Spleen (tissue), 11 donors: ENCODE data around the gene CLCNKB. TPM values are rescaled to one million over a fixed set of nuclear protein-coding genes. Genes with fewer than 3 reads are reported as not detected.

ENCODE experiments used
- DNase-seq: peaks from one replicate; pipeline ENCODE4 v3.0.0-alpha.2; 2020
- H3K27ac ChIP-seq, 8 donors: fragments of 200-600 bp; sonication (generic) in 7 of 8; 1 replicate in 4 of 8; 2 replicates in 4 of 8; pipeline versions ENCODE4 v1.5.0 to v1.8.0; 2016 to 2021; ENCODE audit warnings: inconsistent platforms in 4 of 8, mild to moderate bottlenecking in 4 of 8, moderate library complexity in 1 of 8
- H3K27me3 ChIP-seq, 7 donors: fragments of 200-600 bp; sonication (generic) in 6 of 7; replicated peaks in 1 of 7; 1 replicate in 4 of 7; 2 replicates in 3 of 7; pipeline versions ENCODE4 v1.5.0 to v1.8.0; 2016 to 2021; ENCODE audit warnings: inconsistent platforms in 3 of 7, mild to moderate bottlenecking in 1 of 7
- H3K36me3 ChIP-seq, 6 donors: fragments of 200-600 bp; sonication (generic) in 5 of 6; 1 replicate in 4 of 6; 2 replicates in 2 of 6; pipeline versions ENCODE4 v1.5.0 to v1.8.0; 2016 to 2021; ENCODE audit warnings: inconsistent platforms in 2 of 6
- H3K4me1 ChIP-seq, 6 donors: fragments of 200-600 bp; sonication (generic) in 5 of 6; 1 replicate in 3 of 6; 2 replicates in 3 of 6; pipeline versions ENCODE4 v1.5.0 to v1.8.0; 2016 to 2021; ENCODE audit warnings: inconsistent platforms in 3 of 6
- H3K4me3 ChIP-seq, 8 donors: fragments of 200-600 bp; sonication (generic) in 7 of 8; 1 replicate in 4 of 8; 2 replicates in 4 of 8; pipeline versions ENCODE4 v1.5.0 to v1.8.0; 2016 to 2021; ENCODE audit warnings: inconsistent platforms in 4 of 8, mild to moderate bottlenecking in 4 of 8, moderate library complexity in 2 of 8
- H3K9me3 ChIP-seq, 8 donors: fragments of 200-600 bp; sonication (generic) in 7 of 8; 1 replicate in 4 of 8; 2 replicates in 4 of 8; pipeline versions ENCODE4 v1.5.0 to v1.8.0; 2016 to 2021; ENCODE audit warnings: inconsistent platforms in 4 of 8
- POLR2A ChIP-seq, 3 donors: fragments of 450-650 bp; IDR thresholded peaks; one replicate each; pipeline ENCODE4 v1.5.1; 2017; ENCODE audit warnings: antibody characterized with exemption in 3 of 3, mild to moderate bottlenecking in 1 of 3
- POLR2AphosphoS5 ChIP-seq, 3 donors: sonication (generic); formaldehyde crosslinking; IDR thresholded peaks; one replicate each; pipeline ENCODE4 v1.5.1; 2017; ENCODE audit warnings: antibody characterized with exemption in 3 of 3
- WGBS, 5 donors: extraction: QIAGEN DNeasy Blood & Tissue Kit in 3 of 5; methylation state at CpG; one replicate each; pipeline versions ENCODE4 v1.1.5 to v1.1.7; 2013 to 2018; 5-methylcytosine and 5-hydroxymethylcytosine counted together
- intact Hi-C: fragments of 100-400 bp; cut with DNase I; formaldehyde crosslinking; loops from one replicate; pipeline ENCODE4 v1.15.0; 2023; ENCODE audit warnings: low total_unique reads
- polyA plus RNA-seq, 3 donors: library from polyadenylated mRNA; stranded (reverse); fragments of 200-250 nt; gene quantifications; one replicate each; pipeline ENCODE4 v1.2.1, GENCODE V29; 2013
- total RNA-seq, 7 donors: library from RNA; depleted of rRNA in 3 of 7; stranded (reverse); fragments of >200 nt in 3 of 7; fragmentation: NEBNext Ultra II Directional in 4 of 7; extraction: Animal tissue kit (Norgen Biotek cat#: 25700) in 4 of 7; gene quantifications; one replicate each; pipeline versions ENCODE4 v1.1.0 to v1.2.1, GENCODE V29; 2016 to 2021
- TF ChIP-seq, protein P1 (sequence below), 11 experiments: fragments of 200-600 bp in 7 of 11; fragments of 450-650 bp in 4 of 11; sonication (generic) in 4 of 11; IDR thresholded peaks in 8 of 11; conservative IDR thresholded peaks in 3 of 11; 1 replicate in 7 of 11; 2 replicates in 4 of 11; pipeline versions ENCODE4 v1.4.0 to v1.8.0; 2016 to 2021; ENCODE audit warnings: antibody characterized with exemption in 11 of 11, inconsistent platforms in 4 of 11, mild to moderate bottlenecking in 1 of 11
- donor health status: healthy with polysubstance abuse.
- donor health status: DM: no; HTN: no; CAD: no; lungs with moderate emphysema.
- donor health status: DM: no; HTN: no; CAD: no.
- donor health status: Bipolar disorder and iron deficiency.
- donor health status: healthy.
- donor health status: DM: no; HTN: no; CAD: no.
- donor health status: DM: yes; HTN: yes; CAD: no.

The CLCNKB gene
- total and polyA plus RNA-seq, 10 donors = 0.04 to 0.13 (median 0.08) TPM; not detected in 6

DNA sequence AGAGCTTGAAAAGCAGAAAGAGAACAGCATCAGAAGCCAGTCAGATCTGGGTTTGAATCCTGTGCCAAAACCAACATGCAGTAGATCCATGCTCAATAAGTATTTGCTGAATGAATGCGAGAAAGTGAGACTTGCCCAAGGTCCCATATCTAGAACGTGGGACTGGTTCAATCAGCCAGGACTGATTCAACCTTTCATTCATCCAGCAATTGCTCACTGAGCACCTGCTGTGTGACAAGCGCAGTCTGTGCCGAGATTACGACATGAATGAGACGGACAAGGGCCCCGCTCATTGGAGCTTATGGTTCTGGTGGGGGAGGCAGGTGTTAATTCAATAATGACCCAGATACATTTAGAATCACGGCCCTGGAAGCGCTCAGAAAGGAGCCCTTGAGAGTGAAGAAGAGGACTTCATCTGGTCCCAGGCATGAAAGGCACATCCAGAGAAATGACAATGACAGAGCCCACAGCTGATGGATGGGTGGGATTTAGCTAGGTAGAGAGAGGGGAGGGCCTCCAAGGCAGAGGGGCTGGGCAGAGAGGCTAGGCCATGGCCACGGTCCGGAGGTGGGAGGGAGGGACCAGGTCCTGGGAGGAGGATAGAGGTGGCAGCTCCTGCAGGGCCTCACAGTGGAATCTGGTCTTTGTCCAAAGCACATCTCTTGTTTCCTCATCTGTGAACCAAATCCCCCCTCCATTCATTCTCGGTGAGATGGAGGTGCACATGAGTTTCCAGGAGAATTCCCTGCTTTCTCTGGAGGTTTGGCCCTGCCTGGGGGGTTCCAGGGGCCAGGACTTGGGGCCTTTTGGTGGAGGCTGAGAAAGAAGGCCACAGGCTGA lies 34.0 kb downstream of the CLCNKB start:
- WGBS, 5 donors = 82 to 93% (median 86%) methylated on average over 12 of the region's 12 CpGs
- Histone ChIP-seq H3K27me3 (peaks cover 0 to 35% (median 12%) of the 10 kb centered on the region in 7 donors), H3K36me3 (no peaks in the 10 kb centered on the region), H3K27ac (no peak overlapping the region), H3K4me1 (peaks cover 3 to 37% (median 23%) of the 10 kb centered on the region in 6 donors), H3K4me3 (no peak overlapping the region), H3K9me3 (no peaks in the 10 kb centered on the region)
- DNase-seq = no peak
- intact Hi-C loops = no loop called here
- no peak for TF ChIP-seq POLR2A (IDR thresholded peaks at IDR 0.05)
- TF ChIP-seq, protein P1, sequence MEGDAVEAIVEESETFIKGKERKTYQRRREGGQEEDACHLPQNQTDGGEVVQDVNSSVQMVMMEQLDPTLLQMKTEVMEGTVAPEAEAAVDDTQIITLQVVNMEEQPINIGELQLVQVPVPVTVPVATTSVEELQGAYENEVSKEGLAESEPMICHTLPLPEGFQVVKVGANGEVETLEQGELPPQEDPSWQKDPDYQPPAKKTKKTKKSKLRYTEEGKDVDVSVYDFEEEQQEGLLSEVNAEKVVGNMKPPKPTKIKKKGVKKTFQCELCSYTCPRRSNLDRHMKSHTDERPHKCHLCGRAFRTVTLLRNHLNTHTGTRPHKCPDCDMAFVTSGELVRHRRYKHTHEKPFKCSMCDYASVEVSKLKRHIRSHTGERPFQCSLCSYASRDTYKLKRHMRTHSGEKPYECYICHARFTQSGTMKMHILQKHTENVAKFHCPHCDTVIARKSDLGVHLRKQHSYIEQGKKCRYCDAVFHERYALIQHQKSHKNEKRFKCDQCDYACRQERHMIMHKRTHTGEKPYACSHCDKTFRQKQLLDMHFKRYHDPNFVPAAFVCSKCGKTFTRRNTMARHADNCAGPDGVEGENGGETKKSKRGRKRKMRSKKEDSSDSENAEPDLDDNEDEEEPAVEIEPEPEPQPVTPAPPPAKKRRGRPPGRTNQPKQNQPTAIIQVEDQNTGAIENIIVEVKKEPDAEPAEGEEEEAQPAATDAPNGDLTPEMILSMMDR (IDR thresholded peaks at IDR 0.05 in 8 of 11, conservative IDR thresholded peaks at IDR 0.05 in 3 of 11) = no peak
- TF ChIP-seq POLR2AphosphoS5 (IDR thresholded peaks at IDR 0.05) = no peak

GRCh38 chr1:16078925-16079656 lies 35.5 kb downstream of the CLCNKB start:
- peak overlapping the region in 4 of 8 donors; percentile 3 to 55 (median 28) for H3K27ac ChIP-seq
- peaks cover 0 to 20% (median 0%) of the 10 kb centered on the region in 7 donors for H3K27me3 ChIP-seq
- peak overlapping the region in 2 of 8 donors; percentile 5 to 58 for H3K4me3 ChIP-seq
- no peaks in the 10 kb centered on the region for H3K9me3 ChIP-seq
- TF ChIP-seq, protein P1 (IDR thresholded peaks at IDR 0.05 in 8 of 11, conservative IDR thresholded peaks at IDR 0.05 in 3 of 11) = peak; percentile 68 to 95 (median 86)
- no peak for TF ChIP-seq POLR2AphosphoS5 (IDR thresholded peaks at IDR 0.05)
- WGBS, 5 donors = 23 to 43% (median 37%) methylated on average over 7 to 10 of the region's 10 CpGs
- H3K36me3 ChIP-seq = no peaks in the 10 kb centered on the region
- peaks cover 0 to 25% (median 11%) of the 10 kb centered on the region in 6 donors for H3K4me1 ChIP-seq
- intact Hi-C loops = no loop called here
- peak; percentile 86 for DNase-seq

GRCh38 chr1:16080422-16081150 lies 37.0 kb downstream of the CLCNKB start:
- Histone ChIP-seq H3K4me3 (no peak overlapping the region), H3K36me3 (no peaks in the 10 kb centered on the region), H3K9me3 (no peaks in the 10 kb centered on the region), H3K4me1 (peaks cover 0 to 20% (median 9%) of the 10 kb centered on the region in 6 donors), H3K27me3 (peaks cover 0 to 5% (median 0%) of the 10 kb centered on the region in 7 donors), H3K27ac (no peak overlapping the region)
- TF ChIP-seq POLR2A (IDR thresholded peaks at IDR 0.05) (no peak), POLR2AphosphoS5 (IDR thresholded peaks at IDR 0.05) (no peak)
- TF ChIP-seq, protein P1 (IDR thresholded peaks at IDR 0.05 in 8 of 11, conservative IDR thresholded peaks at IDR 0.05 in 3 of 11) = no peak
- DNase-seq = no peak
- intact Hi-C loops = no loop called here
- WGBS, 5 donors = 83 to 96% (median 91%) methylated on average over 5 of the region's 5 CpGs
